B cell (primary cell): ENCODE measurements around the gene ID1.

Source experiments
- CTCF ChIP-seq: fragments of 200-600 bp; IDR thresholded peaks from one replicate; pipeline ENCODE4 v1.8.0; 2022; ENCODE audit warnings: antibody characterized with exemption, mild to moderate bottlenecking
- EZH2 ChIP-seq: IDR thresholded peaks from 2 replicates; pipeline ENCODE4 v1.6.1; 2012; ENCODE audit warnings: borderline replicate concordance, low read depth, mild to moderate bottlenecking, moderate library complexity, low read length; ENCODE audit not compliant: insufficient read depth, poor library complexity, severe bottlenecking

- TF ChIP-seq CTCF (no peak), EZH2 (no peak)
These were observed 490 bp upstream of the ID1 start for GRCh38 chr20:31604567-31605030.
